HG03571 (cell line): ENCODE data around the gene RPS26.
"Not testable (repeated sequence)": the region's sequence is repeated elsewhere in the genome, so short reads cannot be mapped to it uniquely, and the experiment has no call there.

Experiments used
- ATAC-seq: cut with Tn5 transposase; IDR thresholded peaks from one replicate; pipeline ENCODE4 v1.9.1; 2021; ENCODE audit not compliant: unreplicated experiment

The RPS26 gene

DNA sequence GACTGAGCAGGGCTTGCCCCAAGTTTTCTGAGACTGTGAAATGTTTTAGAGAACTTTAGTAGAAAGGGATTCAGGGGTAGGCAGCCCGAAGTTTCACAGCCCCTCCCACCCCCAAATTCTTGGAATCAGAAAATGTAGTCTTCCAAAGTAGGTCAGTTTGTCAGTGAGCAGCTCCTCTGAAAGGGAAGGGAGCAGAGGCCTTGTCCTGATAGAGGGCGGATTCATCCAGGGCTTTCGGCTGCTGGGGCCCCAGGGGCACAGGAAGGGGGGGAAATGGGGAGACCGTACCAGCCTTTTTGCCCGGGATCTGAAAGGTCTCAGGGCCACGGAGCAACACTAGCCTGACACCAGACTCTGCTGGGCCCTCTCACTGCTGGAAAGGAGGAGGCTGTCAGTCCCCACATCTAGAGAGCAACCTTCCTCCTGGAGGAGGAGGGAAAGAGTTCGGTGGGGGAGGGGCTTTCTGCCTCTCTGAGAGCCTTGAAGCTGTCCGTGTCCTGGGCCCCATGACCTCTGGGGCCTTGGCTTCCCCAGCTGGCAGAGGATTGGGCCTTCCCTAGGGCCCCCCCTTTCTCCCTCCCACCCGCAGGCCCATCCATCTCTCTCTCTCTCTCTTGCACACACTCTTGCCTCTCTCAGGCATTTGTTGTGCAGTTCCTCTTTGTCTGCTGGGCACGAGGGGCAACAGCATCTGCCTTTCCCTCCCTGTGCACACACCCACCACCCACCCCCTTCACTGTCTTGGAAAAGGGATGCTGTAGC lies 21.1 kb upstream of the RPS26 start, which contains the start of gene IKZF4:
IKZF4 (plus strand) TSS at position 621 of the 762 bp plus-strand sequence. CDS start 451 bp downstream, outside the sequence.
- ATAC-seq = no peak

DNA sequence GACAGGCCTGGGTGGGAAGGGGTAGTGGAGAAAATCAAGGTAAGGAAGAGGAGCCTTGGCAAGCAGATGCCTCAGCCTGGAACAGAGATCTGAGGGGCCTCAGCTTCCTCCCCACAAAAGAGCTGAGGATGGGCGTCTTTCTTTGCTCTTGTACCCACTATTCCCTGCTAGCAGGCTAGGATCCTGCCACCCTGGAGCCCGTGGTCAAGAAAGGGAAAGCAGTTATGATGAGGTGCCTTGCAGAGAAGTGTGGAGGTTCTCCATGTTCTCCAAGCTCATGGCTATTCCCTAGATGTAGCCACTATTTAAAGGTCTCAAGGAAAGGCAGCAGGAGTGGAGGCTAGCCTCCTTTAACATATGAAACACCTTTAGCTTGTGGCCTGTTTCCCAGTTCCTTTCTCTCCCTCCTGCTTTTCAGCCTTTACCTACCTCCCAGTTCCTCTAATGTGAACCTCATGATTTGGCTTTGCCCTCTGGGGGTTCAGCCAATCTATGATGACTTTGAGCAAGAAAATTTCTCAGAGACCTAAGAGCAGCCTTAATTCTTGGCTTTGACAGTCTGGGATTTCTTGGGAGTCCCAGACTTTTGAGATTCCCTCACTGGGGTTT lies 19.7 kb upstream of the RPS26 start:
- ATAC-seq = no peak

DNA sequence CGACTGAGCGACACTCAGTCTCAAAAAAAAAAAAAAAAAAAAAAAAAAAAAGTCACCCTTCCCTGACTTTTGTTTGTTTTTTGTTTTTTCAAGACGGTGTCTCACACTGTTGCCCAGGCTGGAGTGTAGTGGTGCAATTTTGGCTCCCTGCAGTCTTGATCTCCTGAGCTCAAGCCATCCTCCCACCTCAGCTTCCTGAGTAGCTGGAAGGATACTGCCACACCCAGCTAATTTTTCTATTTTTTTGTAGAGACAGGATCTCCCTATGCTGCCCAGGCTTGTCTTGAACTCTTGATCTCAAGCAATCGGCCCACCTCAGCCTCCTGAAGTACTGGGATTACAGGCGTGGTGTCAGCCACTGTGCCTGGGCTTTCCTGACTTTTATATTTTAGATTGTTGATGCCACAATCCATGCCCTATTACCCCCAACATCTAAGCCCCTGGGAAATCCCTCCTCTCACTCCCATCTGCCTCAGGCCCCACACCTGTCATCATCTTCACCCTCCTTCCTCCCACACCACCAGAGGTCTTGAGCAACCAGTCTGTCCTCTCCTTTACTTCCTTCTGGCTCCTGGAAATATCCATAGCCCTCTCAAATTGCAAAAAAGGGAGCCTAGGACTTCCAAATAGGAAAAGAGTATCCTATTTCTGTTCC lies 13.1 kb upstream of the RPS26 start:
- ATAC-seq = no peak

DNA sequence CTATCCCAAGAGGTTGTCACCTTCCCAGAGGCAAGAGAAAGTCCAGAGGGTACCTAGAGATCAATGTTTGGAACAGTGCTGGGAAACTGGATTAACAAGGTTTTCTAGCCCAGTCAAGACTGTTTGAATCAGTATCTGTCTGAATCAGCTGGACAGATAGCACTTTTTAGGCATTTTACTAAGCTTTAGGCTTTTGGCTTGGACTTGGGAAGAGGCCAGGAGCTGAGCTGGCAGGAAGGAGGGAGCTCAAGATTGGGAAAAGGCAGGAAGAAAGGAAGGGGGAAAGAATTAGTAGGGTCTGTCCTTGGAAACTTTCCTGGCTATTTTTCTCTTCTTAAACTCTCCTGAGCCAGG lies 12.6 kb upstream of the RPS26 start:
- ATAC-seq = no peak

DNA sequence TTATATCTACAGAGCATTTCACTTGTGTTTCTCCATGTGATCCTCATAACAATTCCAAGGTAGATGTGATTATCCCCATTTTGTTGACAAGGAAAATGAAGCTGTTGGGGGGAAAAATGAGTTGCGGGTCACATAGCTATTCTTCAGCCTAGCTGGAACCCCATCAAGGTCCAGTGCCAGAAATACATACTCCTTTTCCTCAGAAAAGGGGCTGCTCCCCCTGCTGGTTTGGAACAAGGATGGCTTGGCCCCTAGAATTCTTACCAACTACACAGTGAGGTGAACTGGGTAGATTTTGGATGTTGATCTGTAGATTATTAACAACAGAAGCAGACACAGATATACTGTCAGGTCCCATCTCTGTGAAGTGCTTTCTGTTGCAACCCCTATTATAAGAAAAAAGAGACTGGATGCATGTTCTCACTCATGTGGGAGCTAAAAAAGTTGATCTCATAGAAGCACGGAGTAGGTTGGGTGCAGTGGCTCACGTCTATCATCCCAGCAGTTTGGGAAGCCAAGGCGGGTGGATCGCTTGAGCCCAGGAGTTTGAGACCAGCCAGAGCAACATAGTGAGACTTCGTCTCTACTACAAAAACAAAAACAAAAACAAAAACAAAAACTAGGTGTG lies 11.9 kb upstream of the RPS26 start:
- no peak for ATAC-seq

DNA sequence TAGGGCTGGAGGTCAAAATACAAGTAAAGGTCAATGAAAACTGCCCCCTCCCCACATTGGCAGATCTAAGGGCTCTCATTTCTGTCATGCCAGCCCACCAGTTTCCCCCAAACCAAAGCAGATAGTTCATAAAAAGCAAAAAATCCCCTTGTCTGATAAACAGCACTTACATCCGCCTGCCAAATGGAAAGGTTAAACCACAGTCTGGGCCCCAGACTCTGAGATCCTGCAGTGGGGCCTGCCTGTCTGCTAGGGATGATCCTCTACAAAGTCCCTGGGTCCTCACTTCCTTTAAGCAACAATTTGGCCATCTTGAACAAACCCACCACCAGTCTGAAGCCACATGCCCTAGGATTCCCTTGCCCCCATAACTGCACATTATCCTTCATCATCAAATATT lies 9.7 kb upstream of the RPS26 start:
- no peak for ATAC-seq

DNA sequence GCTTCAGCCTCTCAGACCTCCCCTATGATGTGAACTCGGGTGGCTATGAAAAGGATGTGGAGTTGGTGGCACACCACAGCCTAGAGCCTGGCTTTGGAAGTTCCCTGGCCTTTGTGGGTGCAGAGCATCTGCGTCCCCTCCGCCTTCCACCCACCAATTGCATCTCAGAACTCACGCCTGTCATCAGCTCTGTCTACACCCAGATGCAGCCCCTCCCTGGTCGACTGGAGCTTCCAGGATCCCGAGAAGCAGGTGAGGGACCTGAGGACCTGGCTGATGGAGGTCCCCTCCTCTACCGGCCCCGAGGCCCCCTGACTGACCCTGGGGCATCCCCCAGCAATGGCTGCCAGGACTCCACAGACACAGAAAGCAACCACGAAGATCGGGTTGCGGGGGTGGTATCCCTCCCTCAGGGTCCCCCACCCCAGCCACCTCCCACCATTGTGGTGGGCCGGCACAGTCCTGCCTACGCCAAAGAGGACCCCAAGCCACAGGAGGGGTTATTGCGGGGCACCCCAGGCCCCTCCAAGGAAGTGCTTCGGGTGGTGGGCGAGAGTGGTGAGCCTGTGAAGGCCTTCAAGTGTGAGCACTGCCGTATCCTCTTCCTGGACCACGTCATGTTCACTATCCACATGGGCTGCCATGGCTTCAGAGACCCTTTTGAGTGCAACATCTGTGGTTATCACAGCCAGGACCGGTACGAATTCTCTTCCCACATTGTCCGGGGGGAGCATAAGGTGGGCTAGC lies 7.0 kb upstream of the RPS26 start:
- no peak for ATAC-seq

DNA sequence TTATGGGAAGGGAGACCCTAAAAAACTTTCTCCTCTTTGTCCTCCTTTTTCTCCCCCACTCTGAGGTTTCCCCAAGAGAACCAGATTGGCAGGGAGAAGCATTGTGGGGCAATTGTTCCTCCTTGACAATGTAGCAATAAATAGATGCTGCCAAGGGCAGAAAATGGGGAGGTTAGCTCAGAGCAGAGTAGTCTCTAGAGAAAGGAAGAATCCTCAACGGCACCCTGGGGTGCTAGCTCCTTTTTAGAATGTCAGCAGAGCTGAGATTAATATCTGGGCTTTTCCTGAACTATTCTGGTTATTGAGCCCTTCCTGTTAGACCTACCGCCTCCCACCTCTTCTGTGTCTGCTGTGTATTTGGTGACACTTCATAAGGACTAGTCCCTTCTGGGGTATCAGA lies 4.6 kb upstream of the RPS26 start:
- ATAC-seq = no peak

DNA sequence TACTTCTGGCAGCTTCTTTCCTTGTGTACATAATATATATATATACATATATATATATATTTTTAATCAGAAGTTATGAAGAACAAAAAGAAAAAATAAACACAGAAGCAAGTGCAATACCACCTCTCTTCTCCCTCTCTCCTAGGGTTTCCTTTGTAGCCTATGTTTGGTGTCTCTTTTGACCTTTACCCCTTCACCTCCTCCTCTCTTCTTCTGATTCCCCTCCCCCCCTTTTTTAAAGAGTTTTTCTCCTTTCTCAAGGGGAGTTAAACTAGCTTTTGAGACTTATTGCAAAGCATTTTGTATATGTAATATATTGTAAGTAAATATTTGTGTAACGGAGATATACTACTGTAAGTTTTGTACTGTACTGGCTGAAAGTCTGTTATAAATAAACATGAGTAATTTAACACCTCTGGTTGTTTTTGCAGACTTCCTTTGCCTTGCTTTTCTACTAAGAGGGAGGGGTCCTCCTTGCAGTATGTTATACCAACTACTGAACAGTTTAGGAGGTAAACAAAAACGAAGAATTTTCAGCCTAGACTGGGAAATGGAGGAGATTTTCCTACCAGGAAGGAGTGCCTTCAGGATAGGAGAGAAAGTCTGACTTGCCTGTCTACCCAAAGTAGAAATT lies 3.6 kb upstream of the RPS26 start:
- ATAC-seq = no peak

DNA sequence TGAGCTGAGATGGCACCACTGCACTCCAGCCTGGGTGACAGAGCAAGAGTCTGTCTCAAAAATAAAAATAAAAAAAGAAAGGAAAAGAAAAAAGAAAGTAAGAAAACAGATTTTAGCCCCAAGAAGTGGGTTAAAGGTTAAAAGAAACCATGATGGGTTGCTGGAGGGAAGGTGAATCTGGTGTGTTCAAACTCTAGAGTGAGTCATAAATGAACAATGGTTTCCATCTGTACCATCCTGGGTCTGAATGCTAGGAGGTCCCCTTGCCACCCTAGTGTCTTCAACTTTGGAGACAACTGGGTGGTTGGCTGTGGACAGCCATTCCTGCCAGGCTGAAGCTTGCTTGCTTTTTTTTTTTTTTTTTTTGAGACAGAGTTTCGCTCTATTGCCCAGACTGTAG lies 1.6 kb upstream of the RPS26 start:
- no peak for ATAC-seq

DNA sequence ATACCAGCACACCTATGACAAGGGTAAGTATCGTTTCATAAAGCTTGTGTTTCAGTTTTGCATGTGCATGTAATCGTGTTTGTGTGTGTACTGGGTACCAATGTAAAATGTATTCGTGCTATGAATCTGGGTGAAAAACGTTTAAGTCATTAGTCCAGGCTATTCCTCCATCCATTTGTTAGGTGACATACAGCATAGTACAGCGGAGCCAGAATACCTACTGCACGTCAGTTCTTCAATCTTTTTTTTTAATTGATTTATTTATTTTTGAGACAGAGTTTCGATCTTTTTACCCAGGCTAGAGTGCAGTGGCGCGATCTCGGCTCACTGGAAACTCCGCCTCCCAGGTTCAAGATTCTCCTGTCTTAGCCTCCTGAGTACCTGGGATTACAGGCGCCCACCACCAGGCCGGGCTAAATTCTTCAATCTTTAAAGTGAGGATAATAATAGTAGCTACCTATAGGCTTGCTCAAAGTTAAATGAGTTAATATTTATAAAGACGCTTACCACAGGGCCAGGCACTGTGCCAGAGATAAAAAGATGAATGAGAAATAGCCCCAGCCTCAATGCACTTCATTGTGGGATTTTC lies 661 bp upstream of the RPS26 start:
- ATAC-seq = no peak

DNA sequence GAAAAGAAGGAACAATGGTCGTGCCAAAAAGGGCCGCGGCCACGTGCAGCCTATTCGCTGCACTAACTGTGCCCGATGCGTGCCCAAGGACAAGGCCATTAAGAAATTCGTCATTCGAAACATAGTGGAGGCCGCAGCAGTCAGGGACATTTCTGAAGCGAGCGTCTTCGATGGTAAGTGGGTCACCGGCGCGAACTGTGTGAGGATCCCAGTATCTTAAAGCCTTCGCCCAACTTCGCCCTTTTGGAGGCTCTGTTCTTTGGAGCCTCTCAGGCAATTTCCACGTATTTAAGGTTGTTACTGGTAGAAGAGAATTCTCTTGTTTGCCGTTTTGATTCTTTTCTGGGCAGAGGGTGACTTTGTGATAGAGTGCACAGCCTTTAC lies 704 bp downstream of the RPS26 start:
- ATAC-seq = not testable (repeated sequence)

DNA sequence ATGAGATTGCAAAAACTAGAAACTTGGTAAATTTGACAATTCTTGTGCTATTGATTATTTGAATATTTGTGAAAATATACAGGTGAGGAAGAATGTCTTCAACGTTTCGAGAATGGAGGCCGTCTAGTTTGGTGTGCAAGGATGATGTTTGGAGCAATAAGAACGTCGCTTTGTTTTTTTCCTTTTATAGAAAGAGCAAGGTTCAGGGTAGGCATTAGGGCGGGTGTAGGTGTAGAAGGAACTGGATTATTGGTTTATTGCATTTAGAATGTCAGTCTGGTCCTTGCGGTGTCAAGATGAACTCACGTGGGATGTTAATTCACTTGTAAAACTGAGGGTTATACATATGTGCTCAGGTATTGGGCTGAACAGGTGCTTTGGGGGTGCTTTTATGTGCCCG lies 1.1 kb downstream of the RPS26 start:
- no peak for ATAC-seq

DNA sequence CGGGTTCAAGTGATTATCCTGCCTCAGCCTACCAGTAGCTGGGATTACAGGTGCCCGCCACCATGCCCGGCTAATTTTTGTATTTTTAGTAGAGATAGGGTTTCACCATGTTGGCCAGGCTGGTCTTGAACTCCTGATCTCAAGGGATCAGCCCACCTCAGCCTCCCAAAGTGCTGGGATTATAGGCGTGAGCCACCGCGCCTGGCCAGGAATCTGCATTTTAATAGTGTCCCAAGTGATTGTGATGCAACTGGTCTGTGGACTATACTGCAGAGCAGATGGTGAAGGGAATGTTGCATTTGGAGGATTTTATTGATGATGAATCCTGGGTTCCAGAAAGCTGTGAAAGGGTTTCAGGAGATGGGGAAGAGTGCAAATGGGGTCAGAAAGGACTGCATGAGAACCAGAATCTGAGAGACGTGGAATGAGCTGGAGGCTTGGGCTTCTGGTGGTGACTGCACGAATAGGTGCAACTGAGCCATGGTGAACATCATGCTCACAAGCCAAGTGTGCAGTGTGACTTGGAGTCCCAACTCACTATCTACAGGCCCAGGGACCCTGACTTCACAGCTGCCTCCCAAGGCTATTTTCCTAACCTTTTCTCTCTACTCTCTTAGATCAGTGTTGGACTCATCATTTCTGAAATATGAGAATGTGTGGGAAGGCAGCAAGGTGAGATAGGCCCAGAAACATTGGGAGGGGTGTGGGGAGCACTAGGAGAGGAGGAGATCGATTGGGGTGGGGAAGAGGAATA lies 4.5 kb downstream of the RPS26 start:
- no peak for ATAC-seq

DNA sequence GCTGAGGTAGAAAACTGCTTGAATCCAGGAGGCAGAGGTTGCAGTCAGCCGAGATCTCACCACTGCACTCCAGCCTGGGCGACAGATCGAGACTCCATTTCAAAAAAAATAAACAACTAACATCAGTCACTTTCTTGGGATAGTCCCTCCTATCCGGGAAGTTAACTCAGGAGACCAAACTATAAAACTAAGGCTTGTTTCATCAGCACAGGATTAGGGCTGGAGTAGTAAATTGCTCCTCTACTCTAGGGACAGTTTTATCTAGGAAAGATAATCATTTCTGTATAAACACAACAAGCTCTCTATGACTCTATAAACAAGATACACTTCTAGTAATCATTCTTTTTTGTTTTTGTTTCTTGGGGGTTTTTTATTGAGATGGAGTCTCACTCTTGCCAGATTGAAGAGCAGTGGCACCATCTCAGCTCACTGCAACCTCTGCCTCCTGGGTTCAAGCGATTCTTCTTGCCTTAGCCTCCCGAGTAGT lies 11.7 kb downstream of the RPS26 start:
- no peak for ATAC-seq

DNA sequence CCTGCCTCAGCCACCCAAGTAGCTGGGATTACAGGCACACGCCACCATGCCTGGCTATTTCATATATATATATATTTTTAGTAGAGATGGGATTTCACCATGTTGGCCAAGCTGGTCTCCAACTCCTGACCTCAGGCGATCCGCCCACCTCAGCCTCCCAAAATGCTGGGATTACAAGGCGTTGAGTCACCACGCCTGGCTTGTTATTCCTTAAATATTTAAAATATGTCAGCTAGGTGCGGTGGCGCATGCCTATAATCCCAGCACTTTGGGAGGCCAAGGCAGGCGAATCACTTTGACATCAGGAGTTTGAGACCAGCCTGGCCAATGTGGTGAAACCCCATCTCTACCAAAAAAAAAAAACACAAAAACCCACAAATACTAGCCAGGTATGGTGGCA lies 18.2 kb downstream of the RPS26 start:
- ATAC-seq = not testable (repeated sequence)

DNA sequence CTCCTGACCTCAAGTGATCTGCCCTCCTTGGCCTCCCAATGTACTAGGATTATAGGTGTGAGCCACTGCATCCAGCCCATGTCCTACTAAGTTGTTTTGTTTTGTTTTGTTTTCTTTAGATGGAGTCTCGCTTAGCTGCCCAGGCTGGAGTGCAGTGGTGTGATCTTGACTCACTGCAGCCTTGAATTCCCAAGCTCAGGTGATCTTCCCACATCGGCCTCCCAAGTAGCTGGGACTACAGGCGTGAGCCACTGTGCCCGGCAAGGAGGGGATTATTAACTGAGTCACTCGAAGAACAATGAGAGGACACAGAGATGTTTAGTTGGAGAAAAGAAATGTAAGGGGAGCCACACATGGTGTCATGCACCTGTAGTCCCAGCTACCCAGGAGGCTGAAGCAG lies 20.3 kb downstream of the RPS26 start:
- no peak for ATAC-seq

DNA sequence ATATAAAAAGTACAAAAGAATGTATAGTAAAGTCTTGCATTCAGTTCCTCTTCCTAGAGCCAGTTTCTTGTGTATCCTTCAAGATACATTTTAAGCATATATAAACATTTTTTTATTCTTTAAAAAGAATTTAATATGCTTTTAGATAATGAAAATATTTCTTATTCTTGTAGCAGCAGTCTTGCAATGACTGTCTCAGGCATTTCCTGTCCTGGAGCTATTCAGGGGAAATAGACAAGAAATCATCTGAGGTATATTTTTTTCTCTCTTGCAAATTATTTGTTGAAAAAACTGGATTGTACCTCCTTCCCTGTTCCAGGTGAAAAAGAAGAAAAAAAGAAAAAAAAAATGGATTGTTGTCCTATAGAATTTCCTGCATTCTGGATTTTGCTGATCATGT lies 21.3 kb downstream of the RPS26 start:
- no peak for ATAC-seq

DNA sequence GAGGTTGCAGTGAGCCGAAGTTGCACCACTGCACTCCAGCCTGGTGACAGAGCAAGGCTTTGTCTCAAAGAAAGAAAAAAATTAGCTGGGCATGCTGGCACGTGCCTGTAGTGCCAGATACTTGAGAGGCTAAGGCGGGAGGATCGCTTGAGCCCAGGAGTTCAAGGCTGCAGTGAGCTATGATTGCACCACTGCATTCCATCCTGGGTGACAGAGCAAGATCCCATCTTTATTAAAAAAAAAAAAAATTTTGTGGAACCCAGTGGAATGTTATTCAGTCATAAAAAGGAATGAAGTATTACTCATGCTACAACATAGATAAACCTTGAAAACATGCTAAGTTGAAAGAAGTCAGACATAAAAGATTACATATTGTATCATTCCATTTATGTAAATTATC lies 29.9 kb downstream of the RPS26 start:
- no peak for ATAC-seq

DNA sequence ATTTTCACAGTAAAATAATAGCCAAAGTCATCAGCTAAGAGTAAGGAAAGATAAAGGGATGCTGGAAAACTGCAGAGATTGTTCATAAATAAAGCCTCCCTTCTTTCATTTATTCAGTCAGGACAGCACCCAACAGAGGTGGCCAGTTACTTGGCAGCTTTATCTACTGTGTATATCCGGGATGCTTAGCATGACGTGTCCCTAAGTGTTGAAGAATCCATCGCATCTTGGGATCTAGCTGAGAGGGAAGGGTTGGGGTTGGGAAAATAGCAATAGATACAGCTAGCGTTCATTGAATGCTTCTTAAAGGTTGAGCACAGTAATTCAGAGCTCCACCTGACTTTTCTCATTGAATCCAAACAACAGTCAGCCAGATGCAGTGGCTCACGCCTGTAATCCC lies 32.7 kb downstream of the RPS26 start:
- no peak for ATAC-seq
